ENCODE measurements around the gene ANKRD63. TPM values are rescaled to one million over a fixed set of nuclear protein-coding genes. Genes with fewer than 3 reads are reported as not detected.

The ANKRD63 gene
- total RNA-seq, 1 experiment from 2014 or later: not detected

DNA sequence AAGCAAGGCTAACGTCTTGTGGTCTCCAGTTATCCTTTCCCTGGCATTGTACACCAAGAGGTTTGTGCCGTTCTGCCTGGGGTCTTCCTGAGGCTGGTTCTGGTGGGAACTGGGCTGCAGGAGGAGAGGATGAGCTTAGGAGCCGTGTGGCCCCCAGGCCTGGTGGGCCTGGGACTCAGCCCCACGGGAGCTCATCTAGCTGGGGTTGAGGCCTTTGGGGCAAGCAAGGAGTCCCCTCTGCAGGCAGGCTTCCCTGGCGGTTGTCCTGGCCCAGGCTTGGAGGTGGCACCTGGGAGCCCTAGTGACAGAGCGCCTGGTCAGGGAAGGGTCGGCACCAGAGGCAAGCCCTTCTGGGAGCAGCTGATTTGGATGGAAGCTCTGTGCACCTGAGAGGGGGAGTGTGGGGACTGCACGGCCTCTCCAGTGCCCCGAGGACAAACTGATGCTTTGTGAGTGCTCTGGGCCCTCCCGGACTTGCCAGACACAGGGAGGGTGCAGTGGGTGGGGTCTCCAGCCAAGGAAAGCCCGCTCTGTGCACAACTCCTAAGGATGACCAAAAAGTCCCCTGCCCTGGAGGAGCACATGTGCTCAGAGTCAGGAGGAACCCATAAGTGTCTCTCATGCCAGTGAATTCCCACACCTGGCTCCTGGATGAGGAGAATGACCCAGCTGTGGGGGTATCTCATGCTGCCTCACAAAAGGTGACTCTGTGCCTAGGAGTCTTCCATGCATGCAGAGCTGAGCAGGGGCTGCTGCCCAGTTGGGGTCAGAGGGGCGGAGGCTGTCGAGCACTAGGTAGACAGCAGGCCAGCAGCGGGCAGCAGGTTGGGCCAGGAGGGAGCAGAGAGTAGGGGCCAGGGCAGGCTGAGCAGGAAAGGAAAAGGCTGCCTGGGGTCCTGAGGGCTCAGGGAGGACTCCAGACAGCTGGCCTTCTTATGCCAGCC is 41.3 kb downstream of the ANKRD63 start:
- peak overlapping the region; percentile 67 for H3K27ac Mint-ChIP-seq (ENCODE audit: low read depth, unreplicated experiment)
- H3K27me3 Mint-ChIP-seq (ENCODE audit: insufficient read depth, unreplicated experiment): no peaks in the 10 kb centered on the region
- H3K9me3 Mint-ChIP-seq (ENCODE audit: unreplicated experiment): no peaks in the 10 kb centered on the region
- H3K36me3 Mint-ChIP-seq (ENCODE audit: insufficient read depth, unreplicated experiment): peaks cover 20% of the 10 kb centered on the region
- ChIA-PET POLR2A (interaction anchor here (0.6 to 4.0 kb wide), 16 partner anchors 8 to 535 kb away, joined by 3 to 42 read pairs (median 4); partner anchors contain the start of gene SRP14), CTCF (interaction anchor here (0.7 to 8.8 kb wide), 13 partner anchors 11 to 196 kb away, joined by 3 to 127 read pairs (median 3); no protein-coding TSS in a partner anchor)
- no peak for TF ChIP-seq CTCF (IDR thresholded peaks at IDR 0.05; ENCODE audit: unreplicated experiment)
- intact Hi-C loops (cut with micrococcal nuclease): no loop called here
- peak overlapping the region; percentile 73 for H3K4me3 Mint-ChIP-seq (ENCODE audit: unreplicated experiment)
- DNase-seq (ENCODE audit: unreplicated experiment): no peak
- BruUV-seq (replicated peaks): no TSS peak
- peaks cover 37% of the 10 kb centered on the region for H3K4me1 Mint-ChIP-seq (ENCODE audit: insufficient read depth, unreplicated experiment)

GRCh38 chr15:40240619-40241221 is 42.1 kb downstream of the ANKRD63 start:
- H3K4me3 Mint-ChIP-seq (ENCODE audit: unreplicated experiment): peak overlapping the region; percentile 73
- no peaks in the 10 kb centered on the region for H3K27me3 Mint-ChIP-seq (ENCODE audit: insufficient read depth, unreplicated experiment)
- H3K27ac Mint-ChIP-seq (ENCODE audit: low read depth, unreplicated experiment): peak overlapping the region; percentile 67
- no peak for TF ChIP-seq CTCF (IDR thresholded peaks at IDR 0.05; ENCODE audit: unreplicated experiment)
- no peaks in the 10 kb centered on the region for H3K9me3 Mint-ChIP-seq (ENCODE audit: unreplicated experiment)
- peaks cover 12% of the 10 kb centered on the region for H3K36me3 Mint-ChIP-seq (ENCODE audit: insufficient read depth, unreplicated experiment)
- H3K4me1 Mint-ChIP-seq (ENCODE audit: insufficient read depth, unreplicated experiment): peaks cover 37% of the 10 kb centered on the region
- intact Hi-C loops (cut with micrococcal nuclease): loop anchor here (1.0 kb wide), 1 partner anchor 34 kb away; no protein-coding TSS in a partner anchor
- no TSS peak for BruUV-seq (replicated peaks)
- ChIA-PET CTCF (interaction anchor here (0.6 to 8.8 kb wide), 12 partner anchors 9 to 393 kb away, joined by 3 to 127 read pairs (median 3); no protein-coding TSS in a partner anchor), POLR2A (interaction anchor here (0.5 to 4.0 kb wide), 19 partner anchors 9 to 536 kb away, joined by 3 to 42 read pairs (median 4); partner anchors contain the start of gene SRP14)
- DNase-seq (ENCODE audit: unreplicated experiment): peak; percentile 66

GRCh38 chr15:40239693-40240618 is 42.9 kb downstream of the ANKRD63 start:
- intact Hi-C loops (cut with micrococcal nuclease): loop anchor here (1.0 kb wide), 1 partner anchor 34 kb away; no protein-coding TSS in a partner anchor
- no peak for TF ChIP-seq CTCF (IDR thresholded peaks at IDR 0.05; ENCODE audit: unreplicated experiment)
- peaks cover 39% of the 10 kb centered on the region for H3K4me1 Mint-ChIP-seq (ENCODE audit: insufficient read depth, unreplicated experiment)
- TSS peak; percentile 31 for BruUV-seq (replicated peaks)
- DNase-seq (ENCODE audit: unreplicated experiment): peak; percentile 78
- H3K4me3 Mint-ChIP-seq (ENCODE audit: unreplicated experiment): peak overlapping the region; percentile 73
- no peaks in the 10 kb centered on the region for H3K9me3 Mint-ChIP-seq (ENCODE audit: unreplicated experiment)
- POLR2A ChIA-PET: interaction anchor here (0.5 to 4.0 kb wide), 21 partner anchors 9 to 201 kb away, joined by 3 to 42 read pairs (median 4); partner anchors contain the start of genes BAHD1, INAFM2 and IVD
- CTCF ChIA-PET: interaction anchor here (0.5 to 8.8 kb wide), 19 partner anchors 8 to 394 kb away, joined by 3 to 127 read pairs (median 4); partner anchors contain the start of genes BAHD1 and DISP2
- peak overlapping the region; percentile 67 for H3K27ac Mint-ChIP-seq (ENCODE audit: low read depth, unreplicated experiment)
- H3K27me3 Mint-ChIP-seq (ENCODE audit: insufficient read depth, unreplicated experiment): no peaks in the 10 kb centered on the region
- H3K36me3 Mint-ChIP-seq (ENCODE audit: insufficient read depth, unreplicated experiment): peaks cover 11% of the 10 kb centered on the region
